Left ventricle myocardium inferior (tissue), 1 donor: ENCODE results near the gene GRHL1. TPM values are rescaled to one million over a fixed set of nuclear protein-coding genes. Genes with fewer than 3 reads are reported as not detected.

Experiments used
- DNase-seq: peaks from one replicate; pipeline ENCODE4 v3.0.0-alpha.2; 2020
- H3K27ac ChIP-seq: fragments of 200-600 bp; replicated peaks from 2 replicates; pipeline ENCODE4 v1.8.0; 2021
- H3K27me3 ChIP-seq: fragments of 200-600 bp; 2 replicates; pipeline ENCODE4 v1.8.0; 2021; ENCODE audit warnings: low read depth
- H3K36me3 ChIP-seq: fragments of 200-600 bp; 2 replicates; pipeline ENCODE4 v1.8.0; 2021
- H3K4me1 ChIP-seq: fragments of 200-600 bp; 2 replicates; pipeline ENCODE4 v1.8.0; 2021
- H3K4me3 ChIP-seq: fragments of 200-600 bp; 2 replicates; pipeline ENCODE4 v1.8.0; 2021; ENCODE audit warnings: mild to moderate bottlenecking, moderate library complexity
- H3K9me3 ChIP-seq: fragments of 200-600 bp; replicated peaks from 2 replicates; pipeline ENCODE4 v1.8.0; 2021
- intact Hi-C: fragments of 100-400 bp; cut with micrococcal nuclease; formaldehyde crosslinking; loops from one replicate; pipeline ENCODE4 v1.11.0; 2022
- total RNA-seq: library from RNA; stranded (reverse); fragmentation: NEBNext Ultra II Directional; extraction: Animal tissue kit (Norgen Biotek cat#: 25700); gene quantifications from one replicate; pipeline ENCODE4 v1.2.1, GENCODE V29; 2021
- TF ChIP-seq, protein P1 (sequence below): fragments of 200-600 bp; IDR thresholded peaks from 2 replicates; pipeline ENCODE4 v1.8.0; 2021; ENCODE audit warnings: antibody characterized with exemption, mild to moderate bottlenecking, borderline replicate concordance
- donor health status: DM: no; HTN: yes; CAD: no; lungs with severe emphysema.

Gene GRHL1
- total RNA-seq, 1 donor from 2014 or later = 0.69 TPM

DNA sequence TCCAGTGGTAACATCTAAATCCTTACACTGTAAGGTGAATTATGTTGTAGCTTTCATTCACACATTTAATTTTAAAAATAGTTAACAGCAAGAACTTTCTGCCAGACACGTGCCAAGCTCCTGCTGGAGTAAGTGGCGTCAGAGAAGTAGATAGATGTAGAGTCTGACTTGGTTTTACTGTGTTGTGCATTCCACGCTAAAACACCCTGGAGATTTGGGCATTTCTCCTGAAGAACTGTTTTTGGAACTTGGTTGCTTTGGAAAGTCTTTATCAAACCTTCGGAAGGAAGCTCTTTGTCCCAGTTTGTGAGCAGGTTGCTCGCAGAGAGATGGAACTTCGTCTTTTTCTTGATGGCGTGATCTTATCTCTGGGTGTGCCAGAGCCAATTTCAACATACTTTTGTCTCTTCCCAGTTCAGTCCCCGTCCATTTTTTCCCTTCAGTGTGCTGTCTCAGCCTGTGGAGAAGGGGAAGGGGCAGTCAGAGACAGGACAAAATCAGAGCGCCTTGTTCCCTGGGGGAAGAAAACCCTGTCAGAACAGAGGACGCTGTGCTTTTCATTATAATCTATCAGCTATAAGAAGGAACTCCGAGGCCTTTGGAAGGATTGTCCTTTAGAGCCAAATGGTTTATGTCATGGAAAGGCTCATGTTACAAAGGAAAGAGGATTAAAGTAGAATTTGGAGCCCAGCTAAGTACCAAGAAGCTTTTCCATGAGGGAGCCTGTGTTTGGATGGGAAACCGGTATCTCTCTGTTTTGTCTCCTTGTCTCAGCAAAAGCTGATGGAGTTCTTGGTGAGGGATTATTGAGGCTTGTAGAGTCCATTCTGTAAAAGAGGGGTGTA, 18.9 kb downstream of the GRHL1 start:
- Histone ChIP-seq H3K36me3 (no peaks in the 10 kb centered on the region), H3K4me1 (peaks cover 18% of the 10 kb centered on the region), H3K4me3 (no peak overlapping the region), H3K27me3 (no peaks in the 10 kb centered on the region), H3K9me3 (no peaks in the 10 kb centered on the region), H3K27ac (no peak overlapping the region)
- intact Hi-C loops = no loop called here
- no peak for DNase-seq
- TF ChIP-seq, protein P1, sequence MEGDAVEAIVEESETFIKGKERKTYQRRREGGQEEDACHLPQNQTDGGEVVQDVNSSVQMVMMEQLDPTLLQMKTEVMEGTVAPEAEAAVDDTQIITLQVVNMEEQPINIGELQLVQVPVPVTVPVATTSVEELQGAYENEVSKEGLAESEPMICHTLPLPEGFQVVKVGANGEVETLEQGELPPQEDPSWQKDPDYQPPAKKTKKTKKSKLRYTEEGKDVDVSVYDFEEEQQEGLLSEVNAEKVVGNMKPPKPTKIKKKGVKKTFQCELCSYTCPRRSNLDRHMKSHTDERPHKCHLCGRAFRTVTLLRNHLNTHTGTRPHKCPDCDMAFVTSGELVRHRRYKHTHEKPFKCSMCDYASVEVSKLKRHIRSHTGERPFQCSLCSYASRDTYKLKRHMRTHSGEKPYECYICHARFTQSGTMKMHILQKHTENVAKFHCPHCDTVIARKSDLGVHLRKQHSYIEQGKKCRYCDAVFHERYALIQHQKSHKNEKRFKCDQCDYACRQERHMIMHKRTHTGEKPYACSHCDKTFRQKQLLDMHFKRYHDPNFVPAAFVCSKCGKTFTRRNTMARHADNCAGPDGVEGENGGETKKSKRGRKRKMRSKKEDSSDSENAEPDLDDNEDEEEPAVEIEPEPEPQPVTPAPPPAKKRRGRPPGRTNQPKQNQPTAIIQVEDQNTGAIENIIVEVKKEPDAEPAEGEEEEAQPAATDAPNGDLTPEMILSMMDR = no peak

DNA sequence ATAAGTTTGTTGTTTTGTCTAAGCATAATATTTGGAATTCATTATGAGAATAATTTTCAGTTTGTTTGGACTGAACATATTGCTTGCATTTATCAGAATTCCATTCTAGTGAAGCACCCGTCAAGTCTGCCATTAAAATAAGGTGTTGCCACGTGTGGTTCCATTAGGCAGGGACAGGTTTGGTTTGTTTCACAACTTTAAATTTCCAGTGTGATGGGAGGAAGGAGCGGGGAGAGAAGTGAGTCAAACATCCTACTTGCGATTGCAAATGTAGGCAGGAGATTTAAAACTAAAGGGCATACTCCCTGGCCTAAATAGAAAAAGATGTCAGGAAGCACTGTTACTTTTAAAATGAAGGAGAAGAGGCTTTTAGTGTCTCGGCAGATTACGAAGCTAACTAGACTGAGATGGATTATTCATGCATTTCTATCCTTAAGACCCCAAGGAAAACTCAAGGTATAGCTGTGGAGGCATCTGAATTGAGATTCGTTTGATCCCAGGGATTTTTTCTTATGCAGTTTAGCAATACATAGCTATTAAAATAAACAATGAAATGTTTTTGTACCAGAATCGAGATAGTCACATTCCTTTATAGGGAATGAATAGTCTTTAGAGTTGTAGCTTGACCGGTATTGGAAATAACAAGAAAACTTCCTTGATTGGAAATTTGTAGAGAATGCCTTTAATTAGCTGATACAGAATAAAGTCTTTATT, 19.8 kb downstream of the GRHL1 start:
- no peaks in the 10 kb centered on the region for H3K36me3 ChIP-seq
- peaks cover 26% of the 10 kb centered on the region for H3K4me1 ChIP-seq
- H3K27ac ChIP-seq = no peak overlapping the region
- no peak overlapping the region for H3K4me3 ChIP-seq
- H3K9me3 ChIP-seq = no peaks in the 10 kb centered on the region
- no peaks in the 10 kb centered on the region for H3K27me3 ChIP-seq
- intact Hi-C loops = no loop called here
- DNase-seq = no peak
- TF ChIP-seq, protein P1 = no peak

DNA sequence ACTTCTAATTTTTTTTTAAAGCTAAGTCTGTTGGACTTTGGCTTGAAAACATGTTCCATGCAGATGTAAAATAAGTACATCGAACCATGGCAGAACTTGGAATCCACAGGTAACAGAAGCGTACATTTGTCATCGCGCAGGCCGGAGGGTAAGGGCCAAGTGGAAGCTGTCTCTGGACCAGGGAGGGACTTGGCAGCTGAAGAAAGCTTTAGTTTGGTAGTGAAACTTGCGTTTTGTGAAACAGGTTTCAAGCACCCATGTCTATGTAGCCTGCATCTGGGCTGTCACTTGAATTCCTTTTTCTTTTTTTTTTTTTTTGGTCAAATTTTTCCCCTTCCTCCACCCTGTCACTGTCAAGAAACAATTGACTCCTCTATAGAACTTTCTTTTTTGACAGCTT, 20.4 kb downstream of the GRHL1 start:
- Histone ChIP-seq H3K4me3 (no peak overlapping the region), H3K9me3 (no peaks in the 10 kb centered on the region), H3K36me3 (no peaks in the 10 kb centered on the region), H3K27me3 (no peaks in the 10 kb centered on the region), H3K4me1 (peaks cover 32% of the 10 kb centered on the region), H3K27ac (no peak overlapping the region)
- TF ChIP-seq, protein P1 = no peak
- DNase-seq = no peak
- intact Hi-C loops = no loop called here

DNA sequence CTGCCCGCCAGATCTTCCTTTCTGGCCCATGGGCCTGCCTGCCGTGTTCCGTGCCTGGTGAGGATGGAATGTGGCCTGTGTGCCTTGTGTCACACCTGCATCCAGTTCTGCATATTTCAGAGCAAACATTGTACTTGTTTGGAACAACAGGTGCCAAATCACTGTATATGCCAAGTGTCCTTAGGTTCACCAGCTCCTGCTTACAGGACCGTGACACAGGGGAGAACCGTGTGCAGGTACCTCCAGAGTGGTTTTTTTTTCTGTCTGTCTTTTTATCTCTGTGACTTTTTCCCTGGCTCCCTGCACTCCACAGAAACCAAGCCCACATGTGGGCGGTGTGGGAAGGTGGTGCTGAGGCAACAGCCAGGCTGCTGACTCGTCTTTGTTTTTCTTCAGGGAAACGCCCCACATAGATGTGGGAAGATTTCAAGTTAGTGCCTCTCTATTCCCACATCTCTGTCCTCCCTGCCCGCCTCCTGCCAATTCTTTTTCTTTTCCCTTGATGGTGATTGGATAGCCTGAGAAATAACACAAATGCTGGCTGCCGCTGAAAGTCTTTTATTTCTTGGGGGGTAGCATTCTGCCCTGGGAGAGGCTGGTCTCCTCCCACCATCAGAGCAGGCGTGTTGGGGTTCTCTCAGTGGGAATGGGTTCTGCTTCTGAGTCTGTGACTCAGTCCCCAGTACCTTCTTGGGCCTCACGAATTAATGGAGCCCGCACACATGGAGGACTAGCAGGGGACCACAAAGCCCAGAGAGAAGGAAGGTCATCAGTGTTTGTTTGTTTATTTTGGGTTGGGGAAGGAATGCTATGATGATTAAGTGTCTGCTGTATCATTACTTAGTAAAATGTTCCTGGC, 21.4 kb downstream of the GRHL1 start:
- Histone ChIP-seq H3K36me3 (no peaks in the 10 kb centered on the region), H3K4me1 (peaks cover 32% of the 10 kb centered on the region)
- TF ChIP-seq, protein P1 = no peak

DNA sequence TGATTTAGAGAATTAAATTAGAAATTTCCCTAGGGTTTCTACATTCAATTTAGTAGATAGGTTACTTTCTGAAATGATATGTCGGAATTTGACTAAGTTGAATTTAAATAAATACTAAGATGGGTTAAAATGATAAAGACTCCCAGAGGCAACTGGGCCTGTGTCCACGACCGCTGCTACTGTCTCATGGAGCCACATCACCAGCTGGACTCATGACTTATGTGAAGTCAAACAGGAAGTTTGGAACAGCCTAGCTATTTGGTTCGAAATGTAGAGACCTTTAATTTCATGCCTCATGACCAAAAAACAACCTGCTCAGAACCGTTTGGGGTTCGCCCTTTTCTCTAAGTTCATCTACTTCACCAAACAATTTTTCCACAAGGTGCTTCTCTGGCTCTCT, 22.2 kb downstream of the GRHL1 start:
- no peaks in the 10 kb centered on the region for H3K36me3 ChIP-seq
- DNase-seq = no peak
- no peak overlapping the region for H3K27ac ChIP-seq
- TF ChIP-seq, protein P1 = no peak
- no peak overlapping the region for H3K4me3 ChIP-seq
- H3K9me3 ChIP-seq = no peaks in the 10 kb centered on the region
- intact Hi-C loops = no loop called here
- peaks cover 32% of the 10 kb centered on the region for H3K4me1 ChIP-seq
- no peaks in the 10 kb centered on the region for H3K27me3 ChIP-seq

More for the DNA sequence above, 21.4 kb downstream of the GRHL1 start:
- no peak overlapping the region for H3K27ac ChIP-seq
- intact Hi-C loops = no loop called here
- no peak overlapping the region for H3K4me3 ChIP-seq
- DNase-seq = no peak
- H3K9me3 ChIP-seq = no peaks in the 10 kb centered on the region
- no peaks in the 10 kb centered on the region for H3K27me3 ChIP-seq
